DND-41 (cell line): ENCODE results near the gene MXI1.

Source experiments
- CTCF ChIP-seq: IDR thresholded peaks from 2 replicates; pipeline ENCODE4 v1.5.1; 2012; ENCODE audit warnings: borderline replicate concordance, low read length, moderate library complexity, mild to moderate bottlenecking; ENCODE audit not compliant: poor library complexity, severe bottlenecking; ENCODE audit errors: extremely low read depth
- EZH2 ChIP-seq: IDR thresholded peaks from 3 replicates; pipeline ENCODE4 v1.6.1; 2012; ENCODE audit warnings: borderline replicate concordance, low read depth, mild to moderate bottlenecking, moderate library complexity, low read length, inconsistent platforms; ENCODE audit not compliant: severe bottlenecking

DNA sequence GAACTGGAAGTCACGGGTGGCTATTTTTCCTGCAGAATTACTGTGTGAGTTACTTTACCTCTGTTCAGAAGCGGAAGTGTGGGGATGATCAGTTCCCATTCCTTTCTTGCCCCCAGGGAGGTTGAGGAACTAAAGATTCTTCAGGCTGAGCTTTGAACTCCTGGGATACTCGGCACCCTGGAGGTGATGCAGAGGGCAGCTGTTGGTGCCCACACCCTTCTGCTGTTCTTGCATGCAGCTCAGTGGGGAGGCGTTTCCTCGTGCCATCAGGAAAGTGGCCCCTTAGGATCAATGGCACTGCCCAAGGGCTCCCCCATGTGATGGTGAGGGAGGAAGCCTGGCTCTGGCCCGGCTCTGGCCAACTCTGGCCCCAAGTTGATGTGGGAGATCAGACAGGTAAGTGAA, 44.7 kb upstream of the MXI1 start:
- TF ChIP-seq CTCF (no peak), EZH2 (no peak)
